Amniotic stem cell (primary cell): Measurements from ENCODE around the gene RBM25.

Experiments
- DNase-seq: peaks from one replicate; lab custom pipeline; 2025; lab: John Stamatoyannopoulos, UW

Gene RBM25

DNA sequence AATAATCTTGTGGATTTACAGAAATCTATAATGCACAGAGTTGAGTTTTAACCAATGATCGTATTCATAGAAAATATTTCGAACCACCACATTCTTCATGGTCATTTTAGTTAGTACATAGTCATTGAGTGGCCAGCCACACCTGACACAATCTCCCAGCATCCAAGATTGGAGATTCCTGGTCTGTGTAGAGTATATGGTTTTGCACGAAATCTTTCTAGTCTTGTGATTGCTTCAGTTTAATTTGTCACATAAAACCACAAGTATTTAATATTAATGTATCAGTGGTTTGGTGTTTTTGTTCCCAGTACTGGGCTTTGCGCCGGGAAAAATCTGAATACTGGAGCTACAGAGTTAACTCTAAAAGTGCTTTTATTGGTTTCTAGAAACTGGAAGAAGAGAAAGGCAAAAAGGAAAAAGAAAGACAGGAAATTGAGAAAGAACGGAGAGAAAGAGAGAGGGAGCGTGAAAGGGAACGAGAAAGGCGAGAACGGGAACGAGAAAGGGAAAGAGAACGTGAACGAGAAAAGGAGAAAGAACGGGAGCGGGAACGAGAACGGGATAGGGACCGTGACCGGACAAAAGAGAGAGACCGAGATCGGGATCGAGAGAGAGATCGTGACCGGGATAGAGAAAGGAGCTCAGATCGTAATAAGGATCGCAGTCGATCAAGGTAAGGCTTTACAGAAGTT is 44.6 kb downstream of the RBM25 start:
- DNase-seq, result no peak

DNA sequence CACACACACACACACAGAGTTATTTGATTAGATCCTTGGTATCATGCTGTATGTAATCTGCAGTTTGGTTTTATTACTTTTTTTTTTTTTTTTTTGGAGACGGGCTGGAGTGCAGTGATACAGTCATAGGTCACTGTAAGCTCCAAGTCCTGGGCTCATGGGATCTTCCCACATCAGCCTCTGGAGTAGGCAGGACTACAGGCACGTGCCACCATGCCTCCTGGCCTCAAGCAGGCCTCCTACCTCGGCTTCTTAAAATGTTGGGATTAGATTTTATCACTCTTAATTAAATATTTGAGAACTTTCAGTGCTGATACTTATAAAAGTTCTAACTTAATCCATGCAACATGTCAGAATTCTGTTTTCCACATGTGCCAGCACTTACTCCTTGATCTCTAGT is 46.7 kb downstream of the RBM25 start:
- DNase-seq, result no peak

DNA sequence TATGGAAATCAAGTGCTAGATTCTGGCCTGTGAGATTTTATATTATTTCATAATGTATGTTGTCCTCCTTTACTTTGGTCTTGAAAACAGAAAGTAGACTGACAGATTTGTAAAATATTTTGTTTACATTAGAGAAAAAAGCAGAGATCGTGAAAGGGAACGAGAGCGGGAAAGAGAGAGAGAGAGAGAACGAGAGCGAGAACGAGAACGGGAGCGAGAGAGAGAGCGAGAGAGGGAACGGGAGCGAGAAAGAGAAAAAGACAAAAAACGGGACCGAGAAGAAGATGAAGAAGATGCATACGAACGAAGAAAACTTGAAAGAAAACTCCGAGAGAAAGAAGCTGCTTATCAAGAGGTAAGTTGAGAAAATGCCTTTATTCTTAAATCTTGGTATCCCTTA is 47.4 kb downstream of the RBM25 start:
- DNase-seq, result no peak

DNA sequence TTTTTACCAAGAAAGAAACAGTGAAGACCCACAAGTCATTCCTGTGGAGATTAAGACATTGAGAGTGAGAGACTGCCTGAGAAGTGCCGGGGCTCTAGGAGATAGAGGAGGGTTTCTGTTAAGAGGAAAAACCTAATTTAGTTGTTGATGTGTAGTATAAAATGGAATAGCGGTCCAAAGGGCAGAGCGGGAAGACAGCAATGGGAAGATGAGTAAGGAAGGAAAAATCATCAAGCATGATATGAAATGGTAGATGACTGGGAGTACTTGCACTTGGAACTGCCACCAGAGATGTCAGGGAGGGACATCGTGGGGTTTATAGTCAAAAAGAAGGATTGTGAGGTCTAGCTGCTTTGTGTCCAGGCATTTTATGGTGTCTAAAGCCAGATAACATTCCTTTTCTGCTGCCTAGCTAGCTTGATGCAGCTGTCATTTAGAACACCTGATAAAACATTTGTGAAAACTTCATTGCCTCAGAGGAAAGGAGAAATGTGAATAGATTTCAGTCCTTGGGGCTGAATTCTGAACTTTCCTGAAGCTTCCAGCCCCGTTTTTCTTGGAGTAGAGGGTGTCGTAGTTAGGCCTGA is 57.8 kb downstream of the RBM25 start:
- DNase-seq, result no peak

DNA sequence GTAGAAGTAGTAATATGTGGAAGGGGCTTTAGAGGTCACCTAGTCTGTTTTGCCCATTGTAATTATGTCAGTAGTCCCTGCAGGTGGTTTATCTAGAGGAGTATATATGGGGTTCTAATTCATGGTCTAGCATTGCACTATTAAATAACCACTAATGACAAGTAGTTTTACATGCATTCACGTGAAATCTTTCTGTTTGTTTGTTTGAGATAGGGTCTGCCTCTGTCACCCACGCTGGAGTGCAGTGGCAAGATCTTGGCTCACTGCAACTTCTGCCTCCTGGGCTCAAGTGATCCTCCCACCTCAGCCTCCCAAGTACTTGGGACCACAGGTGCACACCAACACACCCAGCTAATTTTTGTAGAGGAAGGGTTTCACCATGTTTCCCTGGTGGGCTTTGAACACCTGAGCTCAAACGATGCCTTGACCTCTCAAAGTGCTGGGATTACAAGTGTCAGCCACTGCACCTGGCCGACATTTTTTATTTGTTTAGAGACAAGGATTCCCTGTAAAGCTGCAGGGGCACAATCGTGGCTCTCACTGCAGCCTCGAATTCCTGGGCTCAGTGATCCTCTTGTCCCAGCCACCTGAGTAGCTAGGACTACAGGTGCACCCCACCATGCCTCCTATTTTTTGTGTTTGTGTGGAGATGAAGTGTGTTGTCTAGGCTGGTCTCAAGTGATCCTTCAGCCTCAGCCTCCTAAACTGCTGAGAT is 66.0 kb downstream of the RBM25 start:
- no peak for DNase-seq

DNA sequence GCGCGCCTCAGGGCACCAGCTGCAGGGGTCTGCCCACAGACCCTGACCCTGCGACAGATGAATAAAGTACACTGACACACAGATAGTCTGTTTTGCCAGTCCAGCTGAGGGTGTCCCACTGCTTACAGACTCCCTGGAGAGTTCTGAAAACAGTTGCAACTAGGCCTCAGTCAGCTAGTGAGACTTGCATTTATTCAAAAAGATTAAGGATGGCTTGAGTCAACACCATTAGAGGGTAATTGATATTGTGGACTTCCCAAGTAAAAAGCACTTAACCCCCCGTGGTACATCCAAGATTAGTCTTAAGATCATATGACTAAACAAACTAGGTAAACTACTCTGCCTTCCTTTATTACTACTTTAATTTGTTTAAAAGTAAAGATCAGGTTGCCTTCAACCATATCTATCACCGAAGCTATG is 66.8 kb downstream of the RBM25 start:
- DNase-seq, result no peak

DNA sequence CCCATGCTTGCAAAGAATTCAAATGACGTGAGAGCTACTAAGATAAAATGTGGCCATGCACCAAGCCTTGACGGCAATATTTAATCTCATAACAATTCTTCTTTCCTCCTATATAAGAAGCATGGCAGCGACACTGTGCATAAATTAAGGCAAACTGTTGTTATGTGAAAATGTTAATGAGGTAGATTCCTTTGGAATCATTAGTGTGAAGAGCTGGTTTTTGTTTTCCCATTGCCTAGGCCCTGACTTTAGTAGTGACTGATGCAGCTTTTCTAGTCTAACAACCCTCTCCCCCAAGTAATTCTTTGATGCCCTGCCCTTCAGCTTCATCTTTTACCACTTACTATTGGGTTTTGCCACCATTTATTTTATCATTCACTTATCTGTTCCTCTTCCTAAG is 67.4 kb downstream of the RBM25 start:
- DNase-seq, result no peak

DNA sequence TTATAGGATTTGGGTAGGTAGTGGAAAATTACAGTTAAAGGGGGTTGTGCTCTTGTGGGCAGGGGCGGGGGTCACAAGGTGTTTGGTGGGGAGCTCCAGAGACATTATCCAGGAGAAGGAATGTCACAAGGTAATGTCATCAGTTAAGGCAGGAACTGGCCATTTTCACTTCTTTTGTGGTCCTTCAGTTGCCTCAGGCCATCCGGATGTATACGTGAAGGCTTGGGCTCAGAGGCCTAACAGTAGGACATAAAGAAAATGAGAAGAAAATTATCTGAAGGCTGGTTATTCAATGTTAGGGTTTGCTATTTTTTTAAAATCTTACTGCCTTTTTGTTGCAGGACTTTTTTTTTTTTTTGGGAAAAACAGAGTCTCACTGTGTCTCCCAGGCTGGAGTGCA is 75.5 kb downstream of the RBM25 start:
- DNase-seq, result no peak

DNA sequence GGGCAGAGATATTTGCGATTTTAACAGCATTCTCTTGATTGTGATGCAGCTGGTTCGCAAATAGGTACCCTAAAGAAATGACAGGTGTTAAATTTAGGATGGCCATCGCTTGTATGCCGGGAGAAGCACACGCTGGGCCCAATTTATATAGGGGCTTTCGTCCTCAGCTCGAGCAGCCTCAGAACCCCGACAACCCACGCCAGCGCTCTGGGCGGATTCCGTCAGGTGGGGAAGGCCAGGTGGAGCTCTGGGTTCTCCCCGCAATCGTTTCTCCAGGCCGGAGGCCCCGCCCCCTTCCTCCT is 77.7 kb downstream of the RBM25 start:
- DNase-seq, result no peak

DNA sequence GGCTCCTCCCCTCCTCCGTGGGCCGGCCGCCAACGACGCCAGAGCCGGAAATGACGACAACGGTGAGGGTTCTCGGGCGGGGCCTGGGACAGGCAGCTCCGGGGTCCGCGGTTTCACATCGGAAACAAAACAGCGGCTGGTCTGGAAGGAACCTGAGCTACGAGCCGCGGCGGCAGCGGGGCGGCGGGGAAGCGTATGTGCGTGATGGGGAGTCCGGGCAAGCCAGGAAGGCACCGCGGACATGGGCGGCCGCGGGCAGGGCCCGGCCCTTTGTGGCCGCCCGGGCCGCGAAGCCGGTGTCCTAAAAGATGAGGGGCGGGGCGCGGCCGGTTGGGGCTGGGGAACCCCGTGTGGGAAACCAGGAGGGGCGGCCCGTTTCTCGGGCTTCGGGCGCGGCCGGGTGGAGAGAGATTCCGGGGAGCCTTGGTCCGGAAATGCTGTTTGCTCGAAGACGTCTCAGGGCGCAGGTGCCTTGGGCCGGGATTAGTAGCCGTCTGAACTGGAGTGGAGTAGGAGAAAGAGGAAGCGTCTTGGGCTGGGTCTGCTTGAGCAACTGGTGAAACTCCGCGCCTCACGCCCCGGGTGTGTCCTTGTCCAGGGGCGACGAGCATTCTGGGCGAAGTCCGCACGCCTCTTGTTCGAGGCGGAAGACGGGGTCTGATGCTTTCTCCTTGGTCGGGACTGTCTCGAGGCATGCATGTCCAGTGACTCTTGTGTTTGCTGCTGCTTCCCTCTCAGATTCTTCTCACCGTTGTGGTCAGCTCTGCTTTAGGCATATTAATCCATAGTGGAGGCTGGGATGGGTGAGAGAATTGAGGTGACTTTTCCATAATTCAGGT is 78.3 kb downstream of the RBM25 start, which contains the start of gene PSEN1:
TSS of gene PSEN1 (plus strand) at position 121 of the 839 bp plus-strand sequence. CDS start 11,513 bp downstream, outside the sequence.
- DNase-seq, result peak; percentile 79

DNA sequence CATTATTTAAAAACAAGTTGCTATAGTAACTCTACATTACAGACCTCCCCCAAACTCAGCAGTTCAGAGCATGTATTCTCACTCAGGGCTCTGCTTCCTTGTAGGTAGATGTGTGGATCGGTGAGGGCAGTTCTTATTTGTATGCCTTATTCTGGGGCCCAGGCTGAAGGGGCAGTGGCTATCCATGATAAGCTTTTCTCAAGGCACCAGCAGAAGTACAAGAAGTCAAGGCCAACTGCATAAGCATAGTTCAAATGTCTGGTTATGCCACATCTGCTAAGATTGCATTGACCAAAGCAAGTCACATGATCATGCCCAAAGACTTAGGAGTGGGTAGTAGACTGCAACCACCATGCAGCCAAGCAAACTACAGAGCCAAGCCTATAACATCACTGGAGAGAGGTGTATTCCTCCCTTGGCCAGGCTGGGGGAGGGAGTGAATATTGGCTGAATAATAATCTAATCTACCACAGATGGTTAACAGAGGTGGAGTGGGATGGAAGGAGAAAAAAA is 82.5 kb downstream of the RBM25 start:
- no peak for DNase-seq

DNA sequence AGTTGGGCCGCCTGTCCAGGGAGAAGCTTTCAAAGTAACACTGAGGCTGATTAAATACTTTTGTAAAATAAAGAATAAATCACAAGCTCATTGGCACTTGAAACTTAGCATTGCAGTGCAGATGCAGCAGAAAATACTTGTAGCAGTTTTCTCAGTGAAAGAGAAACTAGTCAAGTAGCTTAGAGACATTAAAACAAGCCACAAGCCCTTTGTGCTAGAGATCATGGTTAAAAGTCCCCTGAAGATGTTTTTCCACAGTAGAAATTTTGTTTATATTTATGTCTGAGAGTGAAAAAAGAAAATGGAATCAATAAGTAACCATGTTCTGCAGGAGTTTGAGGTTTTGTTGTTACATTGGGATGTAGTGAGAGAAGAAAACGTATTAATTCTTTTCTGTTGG is 83.9 kb downstream of the RBM25 start:
- no peak for DNase-seq

DNA sequence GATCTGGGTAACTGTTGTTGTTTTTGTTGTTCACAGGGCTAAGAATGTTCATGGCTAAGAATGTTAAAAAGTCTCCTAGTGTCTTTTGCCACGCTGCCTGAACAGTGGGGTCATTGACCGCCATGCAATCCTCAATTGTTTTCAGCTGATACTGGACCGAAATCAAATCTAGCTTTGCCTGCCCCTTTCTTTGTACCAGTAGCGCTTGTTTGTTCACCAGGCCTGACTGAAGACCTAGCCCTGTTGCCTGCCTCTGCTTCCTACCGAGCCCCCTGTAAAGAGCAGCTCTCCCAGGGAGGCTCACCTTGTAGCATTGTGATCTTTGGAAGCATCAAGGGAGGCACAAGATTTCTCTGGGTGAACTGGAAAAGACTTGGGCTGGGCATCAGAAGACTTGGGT is 84.7 kb downstream of the RBM25 start:
- no peak for DNase-seq

DNA sequence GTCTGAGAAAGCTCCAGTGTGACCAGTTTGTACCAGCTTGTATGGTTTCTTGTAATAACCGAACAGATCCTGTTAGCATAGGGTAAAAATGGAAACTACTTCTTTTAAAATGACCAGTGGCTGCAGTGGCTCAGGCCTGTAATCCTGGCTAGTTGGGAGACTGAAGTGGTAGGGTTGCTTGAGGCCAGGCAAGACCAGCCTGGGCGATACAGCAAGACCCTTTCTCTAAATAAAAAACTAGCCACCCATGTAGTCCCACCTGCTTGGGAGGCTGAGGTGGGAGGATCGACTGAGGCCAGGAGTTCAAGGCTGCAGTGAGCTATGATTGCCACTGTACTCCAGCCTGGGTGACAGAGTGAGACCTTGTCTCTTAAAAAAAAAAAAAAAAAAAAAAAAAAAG is 85.3 kb downstream of the RBM25 start:
- no peak for DNase-seq

DNA sequence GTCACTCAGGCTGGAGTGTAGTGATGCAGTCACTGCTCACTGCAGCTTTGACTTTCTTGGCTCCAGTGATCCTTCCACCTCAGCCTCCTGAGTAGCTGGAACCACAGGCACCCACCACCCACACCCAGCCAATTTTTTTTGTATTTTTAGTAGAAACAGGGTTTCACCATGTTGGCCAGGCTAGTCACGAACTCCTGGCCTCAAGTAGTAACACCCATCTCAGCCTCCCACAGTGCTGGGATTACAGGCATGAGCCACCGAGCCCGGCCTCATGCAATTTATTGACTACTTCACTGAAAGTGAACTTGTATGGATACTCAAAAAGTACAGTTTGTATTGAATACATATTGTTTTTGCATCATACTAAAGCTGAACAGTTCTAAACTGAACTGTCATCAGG is 87.0 kb downstream of the RBM25 start:
- DNase-seq, result no peak

DNA sequence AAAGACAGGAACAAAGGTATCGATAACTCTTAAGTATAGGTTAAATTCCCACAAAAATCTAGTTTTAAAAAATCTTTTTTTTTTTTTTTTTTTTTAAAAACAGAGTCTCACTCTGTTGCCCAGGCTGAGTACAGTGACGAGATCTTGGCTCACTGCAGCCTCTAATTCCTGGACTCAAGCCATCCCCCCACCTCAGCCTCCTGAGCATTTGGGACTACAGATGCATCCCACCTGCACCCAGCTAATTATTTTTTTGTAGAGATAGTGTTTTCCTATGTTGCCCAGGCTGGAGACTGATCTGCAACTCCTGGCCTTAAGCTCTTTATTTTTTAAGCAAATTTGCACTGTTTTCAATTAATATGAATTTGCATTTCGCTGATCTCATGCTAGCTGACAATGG is 87.8 kb downstream of the RBM25 start:
- no peak for DNase-seq

DNA sequence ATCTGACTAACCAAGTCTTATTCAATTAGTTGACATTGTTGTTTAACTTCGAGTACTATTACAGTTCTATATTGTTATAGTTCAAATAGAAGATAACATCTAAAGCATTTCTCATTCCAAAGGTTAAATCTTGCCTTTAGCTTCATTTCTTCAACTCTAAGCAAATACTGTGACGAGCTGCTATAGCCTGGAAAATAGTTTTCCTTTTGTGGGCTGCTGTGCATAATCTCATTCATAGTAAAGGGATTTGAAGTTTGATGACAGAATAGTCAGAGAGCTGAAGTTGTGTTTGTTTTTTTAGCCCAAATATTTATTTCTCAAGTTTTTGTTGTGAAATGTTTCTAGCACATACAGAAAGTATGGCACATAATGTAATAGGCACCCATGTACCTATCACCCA is 91.4 kb downstream of the RBM25 start:
- no peak for DNase-seq

DNA sequence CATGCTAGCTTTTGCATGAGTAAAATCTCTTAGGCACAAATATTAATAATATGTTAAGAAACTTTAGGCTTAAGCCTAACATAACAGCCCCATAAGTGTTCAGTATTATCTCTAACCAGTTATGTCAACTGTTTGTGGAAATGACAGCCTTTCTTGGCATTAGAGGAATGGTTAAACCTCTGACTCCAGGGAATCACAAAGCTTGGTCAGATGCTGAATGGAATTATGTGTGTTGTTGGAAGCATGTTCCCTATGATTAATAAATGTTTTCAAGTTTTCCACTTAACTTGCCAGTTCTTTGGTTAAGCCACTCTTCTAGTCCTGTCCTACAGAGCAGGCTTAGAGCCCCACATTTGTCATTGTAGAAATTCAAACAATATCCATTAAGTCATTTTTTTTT is 94.9 kb downstream of the RBM25 start:
- no peak for DNase-seq

DNA sequence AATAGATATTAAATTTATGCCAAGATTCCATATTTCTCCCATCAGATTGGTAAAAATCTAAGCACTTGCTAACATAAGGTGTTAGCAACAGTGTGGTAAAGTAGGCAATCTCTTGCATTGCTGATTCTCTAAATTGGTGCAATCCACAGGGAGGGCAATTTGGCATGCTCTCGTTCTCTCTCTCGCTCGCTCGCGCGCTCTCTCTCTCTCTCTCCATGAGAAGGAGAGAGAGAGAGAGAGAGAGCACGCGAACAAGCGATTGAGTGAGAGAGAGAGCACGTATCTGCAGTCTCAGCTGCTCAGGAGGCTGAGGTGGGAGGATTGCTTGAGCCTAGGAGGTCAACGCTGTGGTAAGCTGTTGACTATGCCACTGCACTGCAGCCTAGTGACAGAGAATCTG is 103.9 kb downstream of the RBM25 start:
- no peak for DNase-seq

DNA sequence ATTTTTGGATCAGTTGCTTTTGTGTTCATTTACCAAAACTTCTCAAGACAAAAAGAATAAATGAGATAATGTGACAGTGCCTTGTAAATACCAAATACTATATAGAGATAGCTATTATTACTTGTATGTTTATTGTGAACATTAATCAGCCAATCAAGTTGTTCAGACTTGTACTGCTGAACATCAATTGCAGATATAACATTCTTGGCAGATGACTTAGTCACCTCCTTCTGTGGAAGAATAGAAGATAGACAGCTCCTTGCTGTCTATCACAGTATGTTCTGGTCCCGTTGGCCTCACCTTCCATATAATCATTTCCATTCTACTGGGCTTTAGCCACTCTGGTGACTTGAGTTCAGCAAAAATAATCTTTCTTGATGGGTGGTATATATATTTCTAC is 108.1 kb downstream of the RBM25 start:
- DNase-seq, result no peak

DNA sequence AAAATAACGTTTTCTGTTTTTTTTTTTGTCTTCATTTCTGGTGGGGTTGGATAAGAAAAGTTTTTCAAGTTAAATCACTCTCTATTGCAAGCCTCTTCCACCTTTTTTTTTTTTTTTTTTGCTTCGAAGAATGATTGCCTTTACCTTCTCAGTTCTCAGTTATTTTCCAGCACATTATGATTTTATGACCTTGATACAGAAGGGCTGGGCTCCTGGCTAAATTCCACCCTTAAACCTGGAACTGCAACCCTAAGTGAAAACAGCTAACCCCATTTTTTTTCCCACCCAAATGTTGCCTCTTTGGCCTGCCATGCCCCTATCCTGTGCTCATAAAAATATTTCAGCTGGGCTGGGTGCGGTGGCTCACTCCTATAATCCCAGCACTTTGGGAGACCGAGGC is 109.4 kb downstream of the RBM25 start:
- DNase-seq, result no peak

DNA sequence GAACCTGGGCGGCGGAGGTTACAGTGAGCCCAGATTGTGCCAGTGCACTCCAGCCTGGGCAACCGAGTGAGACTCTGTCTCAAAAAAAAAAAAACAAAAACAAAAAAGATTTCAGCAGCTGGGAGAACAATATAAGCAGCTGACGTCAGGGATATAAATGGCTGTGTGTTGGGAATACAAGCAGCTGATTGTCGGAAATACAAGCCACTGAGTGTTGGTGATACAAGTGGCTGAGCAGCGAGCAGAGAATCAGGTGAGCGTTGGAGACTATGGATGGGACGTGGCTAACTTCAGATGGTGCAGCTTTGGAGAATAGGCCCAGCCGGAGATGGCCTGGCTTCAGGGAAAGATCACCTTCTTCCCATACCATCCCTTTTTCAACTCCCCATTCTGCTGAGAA is 109.9 kb downstream of the RBM25 start:
- DNase-seq, result no peak

DNA sequence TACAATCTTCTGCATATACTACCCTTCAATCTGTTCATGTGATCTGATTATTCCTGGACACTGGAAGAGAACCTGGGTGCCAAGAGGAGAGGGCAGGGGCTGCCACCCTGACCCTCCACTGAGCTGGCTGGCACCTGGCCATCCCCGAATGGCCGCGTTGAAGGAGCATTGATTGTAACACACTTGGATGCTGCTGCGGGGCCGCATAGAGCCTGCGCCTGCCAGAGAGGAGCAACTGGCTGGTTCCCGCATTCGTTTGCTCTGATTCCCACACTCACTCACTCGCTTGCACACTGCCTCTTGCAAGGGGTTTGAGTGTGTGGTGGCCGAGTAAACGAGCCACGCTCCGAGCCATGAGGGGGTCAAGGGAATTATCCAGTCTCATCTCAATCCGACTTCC is 110.4 kb downstream of the RBM25 start:
- DNase-seq, result no peak
